ENCODE results near the gene OVCA2.

DNA sequence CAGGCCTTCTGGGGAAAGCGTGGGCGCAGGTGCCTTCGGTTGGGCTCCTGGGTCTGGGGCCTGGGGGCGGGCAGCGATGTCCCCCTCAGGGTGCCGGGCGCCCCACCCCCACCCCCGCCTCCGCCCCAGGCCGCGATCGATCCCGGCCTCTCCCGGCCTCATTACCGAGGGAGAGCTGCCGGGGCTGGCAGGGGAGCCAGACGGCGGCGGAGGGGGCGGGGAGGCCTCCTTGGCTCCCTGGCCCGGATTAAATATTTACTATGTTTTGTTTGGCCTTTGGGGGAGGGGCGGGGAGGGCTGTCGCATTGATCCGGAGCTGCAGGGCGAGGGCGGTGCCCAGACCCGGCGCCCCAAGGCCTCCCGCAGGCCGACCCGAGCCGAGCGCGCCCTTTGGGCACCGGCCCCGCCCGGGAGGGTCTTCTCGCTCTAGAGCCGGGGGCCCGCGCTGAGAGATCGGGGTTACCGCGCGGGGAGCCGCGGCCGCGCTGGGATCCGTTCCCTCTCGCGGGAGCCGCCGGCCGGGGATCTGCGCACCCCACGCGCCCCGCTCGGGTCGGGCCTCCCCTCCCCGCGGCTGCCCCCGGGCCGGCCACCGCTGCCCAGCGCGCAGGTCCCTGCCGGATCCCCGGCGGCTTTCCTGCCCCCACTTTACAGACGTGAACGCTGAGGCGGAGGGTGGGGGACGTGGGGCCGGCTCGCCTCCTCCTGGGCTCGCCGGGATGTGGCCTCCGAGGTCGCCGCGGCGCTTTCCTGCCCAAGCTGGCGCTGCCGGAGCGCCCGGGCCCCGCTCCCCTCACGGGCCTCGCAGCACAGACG lies 43.7 kb upstream of the OVCA2 start:
- TF ChIP-seq, protein P1, sequence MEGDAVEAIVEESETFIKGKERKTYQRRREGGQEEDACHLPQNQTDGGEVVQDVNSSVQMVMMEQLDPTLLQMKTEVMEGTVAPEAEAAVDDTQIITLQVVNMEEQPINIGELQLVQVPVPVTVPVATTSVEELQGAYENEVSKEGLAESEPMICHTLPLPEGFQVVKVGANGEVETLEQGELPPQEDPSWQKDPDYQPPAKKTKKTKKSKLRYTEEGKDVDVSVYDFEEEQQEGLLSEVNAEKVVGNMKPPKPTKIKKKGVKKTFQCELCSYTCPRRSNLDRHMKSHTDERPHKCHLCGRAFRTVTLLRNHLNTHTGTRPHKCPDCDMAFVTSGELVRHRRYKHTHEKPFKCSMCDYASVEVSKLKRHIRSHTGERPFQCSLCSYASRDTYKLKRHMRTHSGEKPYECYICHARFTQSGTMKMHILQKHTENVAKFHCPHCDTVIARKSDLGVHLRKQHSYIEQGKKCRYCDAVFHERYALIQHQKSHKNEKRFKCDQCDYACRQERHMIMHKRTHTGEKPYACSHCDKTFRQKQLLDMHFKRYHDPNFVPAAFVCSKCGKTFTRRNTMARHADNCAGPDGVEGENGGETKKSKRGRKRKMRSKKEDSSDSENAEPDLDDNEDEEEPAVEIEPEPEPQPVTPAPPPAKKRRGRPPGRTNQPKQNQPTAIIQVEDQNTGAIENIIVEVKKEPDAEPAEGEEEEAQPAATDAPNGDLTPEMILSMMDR (conservative IDR thresholded peaks at IDR 0.05): no peak
- 0 out of 2 replicates have a peak, but pooled peaks have one; percentile 34 for TF ChIP-seq ZFX (IDR thresholded peaks at IDR 0.05)

Data from C4-2B (cell line).